GM12872 (cell line): Measurements from ENCODE around the gene AXIN2.

Experiments
- CTCF ChIP-seq: IDR thresholded peaks from 3 replicates; pipeline ENCODE4 v1.5.1; 2011; ENCODE audit warnings: low read depth, mild to moderate bottlenecking, low read length, moderate library complexity; ENCODE audit not compliant: insufficient read depth

AXIN2 gene

GRCh38 chr17:65531256-65532100 lies 30.0 kb downstream of the AXIN2 start:
- TF ChIP-seq CTCF, result no peak

- no peak for TF ChIP-seq CTCF
Observed at GRCh38 chr17:65530523-65531255, 30.8 kb downstream of the AXIN2 start.

- TF ChIP-seq CTCF, result no peak
Observed at GRCh38 chr17:65529761-65530522, 31.5 kb downstream of the AXIN2 start.

- TF ChIP-seq CTCF, result no peak
Observed at GRCh38 chr17:65529040-65529633, 32.3 kb downstream of the AXIN2 start.

- no peak for TF ChIP-seq CTCF
Observed at GRCh38 chr17:65527857-65528591, 33.4 kb downstream of the AXIN2 start.

GRCh38 chr17:65527381-65527780 lies 34.1 kb downstream of the AXIN2 start:
- no peak for TF ChIP-seq CTCF
